Lower leg skin (tissue), 4 donors: ENCODE results near the gene STK35. TPM values are rescaled to one million over a fixed set of nuclear protein-coding genes. Genes with fewer than 3 reads are reported as not detected.
A peak's percentile ranks its signal among the peaks of the same experiment; 100 is the strongest.

ENCODE experiments used
- DNase-seq, 2 donors: peaks; one replicate each; pipeline ENCODE4 v3.0.0-alpha.2; 2019; ENCODE audit warnings: low spot score in 2 of 2
- H3K4me3 ChIP-seq: fragments of 200-600 bp; sonication (generic); 2 replicates; pipeline ENCODE4 v1.5.1; 2017; ENCODE audit warnings: mild to moderate bottlenecking, low read depth; ENCODE audit not compliant: poor library complexity, severe bottlenecking
- POLR2A ChIP-seq, 2 donors: fragments of 450-650 bp; IDR thresholded peaks; one replicate each; pipeline ENCODE4 v1.6.1; 2016 to 2017; ENCODE audit warnings: antibody characterized with exemption in 2 of 2, mild to moderate bottlenecking in 1 of 2, moderate library complexity in 1 of 2
- WGBS, 2 donors: methylation state at CpG; one replicate each; pipeline ENCODE4 v1.1.5; 2018; 5-methylcytosine and 5-hydroxymethylcytosine counted together
- intact Hi-C: fragments of 100-400 bp; cut with DNase I; formaldehyde crosslinking; loops from one replicate; pipeline ENCODE4 v1.15.0; 2023; ENCODE audit warnings: low total_unique reads
- total RNA-seq, 4 donors: library from RNA; depleted of rRNA; stranded (reverse); fragments of >200 nt; gene quantifications; one replicate each; pipeline ENCODE4 v1.1.0, GENCODE V29; 2016
- TF ChIP-seq, protein P1 (sequence below), 3 donors: fragments of 450-650 bp; IDR thresholded peaks; one replicate each; pipeline ENCODE4 v1.5.1; 2016; ENCODE audit warnings: antibody characterized with exemption in 3 of 3, mild to moderate bottlenecking in 3 of 3, moderate library complexity in 2 of 3

The STK35 gene
- total RNA-seq, 4 donors from 2014 or later: 16.2 to 28.8 (median 21.5) TPM

DNA sequence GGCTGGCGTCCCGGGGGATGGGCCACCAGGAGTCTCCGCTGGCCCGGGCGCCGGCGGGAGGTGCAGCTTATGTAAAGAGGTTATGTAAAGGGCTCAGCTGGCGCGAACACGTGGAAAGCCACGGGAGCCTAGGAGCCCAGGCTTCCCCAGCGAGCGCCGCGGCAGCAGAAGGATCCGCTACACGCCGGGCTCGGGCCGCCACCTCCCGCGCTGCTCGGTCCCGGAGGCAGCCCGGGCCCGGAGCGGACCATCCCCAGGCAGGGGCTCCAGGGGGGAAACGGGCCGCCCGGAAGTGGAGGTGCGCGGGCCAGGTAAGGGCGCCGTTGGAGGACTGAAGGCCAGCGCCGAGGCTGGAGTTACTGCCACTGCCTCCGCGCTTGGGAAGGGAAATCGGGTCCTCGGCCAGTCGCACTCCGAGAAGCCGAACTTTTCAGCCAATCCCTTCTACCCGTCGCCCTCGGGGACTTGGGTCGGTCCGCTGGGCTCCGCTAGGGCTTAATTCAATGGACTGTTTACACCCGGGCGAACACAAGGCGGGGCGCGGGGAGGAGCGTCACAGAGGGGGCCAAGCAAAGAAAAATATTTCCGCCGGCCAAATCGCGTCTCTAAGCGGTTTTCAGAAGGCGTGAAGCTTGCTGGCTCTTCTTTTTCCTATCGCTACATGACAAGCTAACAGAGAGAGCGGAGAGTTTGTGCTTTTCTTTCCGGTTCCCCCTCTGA lies 398 bp downstream of the STK35 start:
- H3K4me3 ChIP-seq: peak overlapping the region; percentile 79
- no peak for TF ChIP-seq POLR2A (IDR thresholded peaks at IDR 0.05)
- TF ChIP-seq, protein P1, sequence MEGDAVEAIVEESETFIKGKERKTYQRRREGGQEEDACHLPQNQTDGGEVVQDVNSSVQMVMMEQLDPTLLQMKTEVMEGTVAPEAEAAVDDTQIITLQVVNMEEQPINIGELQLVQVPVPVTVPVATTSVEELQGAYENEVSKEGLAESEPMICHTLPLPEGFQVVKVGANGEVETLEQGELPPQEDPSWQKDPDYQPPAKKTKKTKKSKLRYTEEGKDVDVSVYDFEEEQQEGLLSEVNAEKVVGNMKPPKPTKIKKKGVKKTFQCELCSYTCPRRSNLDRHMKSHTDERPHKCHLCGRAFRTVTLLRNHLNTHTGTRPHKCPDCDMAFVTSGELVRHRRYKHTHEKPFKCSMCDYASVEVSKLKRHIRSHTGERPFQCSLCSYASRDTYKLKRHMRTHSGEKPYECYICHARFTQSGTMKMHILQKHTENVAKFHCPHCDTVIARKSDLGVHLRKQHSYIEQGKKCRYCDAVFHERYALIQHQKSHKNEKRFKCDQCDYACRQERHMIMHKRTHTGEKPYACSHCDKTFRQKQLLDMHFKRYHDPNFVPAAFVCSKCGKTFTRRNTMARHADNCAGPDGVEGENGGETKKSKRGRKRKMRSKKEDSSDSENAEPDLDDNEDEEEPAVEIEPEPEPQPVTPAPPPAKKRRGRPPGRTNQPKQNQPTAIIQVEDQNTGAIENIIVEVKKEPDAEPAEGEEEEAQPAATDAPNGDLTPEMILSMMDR (IDR thresholded peaks at IDR 0.05): no peak
- DNase-seq: peak; percentile 88 to 98
- WGBS, 2 donors: 0% methylated on average over 42 to 62 of the region's 64 CpGs
- intact Hi-C loops: no loop called here

DNA sequence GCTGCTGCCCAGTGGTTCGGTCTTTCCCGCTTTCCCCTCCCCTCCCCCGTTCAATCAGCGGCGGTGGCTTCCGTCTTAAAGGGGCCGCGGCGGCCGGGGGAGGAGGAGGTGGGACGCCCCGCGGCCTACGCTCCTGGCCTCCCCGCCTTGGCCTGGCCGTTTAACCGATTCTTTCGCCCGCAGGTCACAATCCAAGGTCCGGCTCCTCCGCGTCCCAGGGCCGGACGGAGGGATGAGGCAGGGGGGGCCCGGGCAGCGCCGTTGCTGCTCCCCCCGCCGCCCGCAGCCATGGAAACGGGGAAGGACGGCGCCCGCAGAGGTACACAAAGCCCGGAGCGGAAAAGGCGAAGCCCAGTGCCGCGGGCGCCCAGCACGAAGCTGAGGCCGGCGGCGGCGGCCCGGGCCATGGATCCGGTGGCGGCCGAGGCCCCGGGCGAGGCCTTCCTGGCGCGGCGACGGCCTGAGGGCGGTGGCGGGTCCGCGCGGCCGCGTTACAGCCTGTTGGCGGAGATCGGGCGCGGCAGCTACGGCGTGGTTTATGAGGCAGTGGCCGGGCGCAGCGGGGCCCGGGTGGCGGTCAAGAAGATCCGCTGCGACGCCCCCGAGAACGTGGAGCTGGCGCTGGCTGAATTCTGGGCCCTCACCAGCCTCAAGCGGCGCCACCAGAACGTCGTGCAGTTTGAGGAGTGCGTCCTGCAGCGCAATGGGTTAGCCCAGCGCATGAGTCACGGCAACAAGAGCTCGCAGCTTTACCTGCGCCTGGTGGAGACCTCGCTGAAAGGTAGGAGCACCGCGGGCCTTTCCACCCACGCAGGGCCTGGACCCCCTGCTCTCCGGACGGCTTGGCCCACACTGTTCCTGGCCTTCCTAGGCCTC lies 1.2 kb downstream of the STK35 start:
- TF ChIP-seq, protein P1 (IDR thresholded peaks at IDR 0.05): peak in 1 of 3 donors; percentile 38
- TF ChIP-seq POLR2A (IDR thresholded peaks at IDR 0.05): peak in 1 of 2 donors; percentile 57
- DNase-seq: peak; percentile 79 to 96
- peak overlapping the region; percentile 79 for H3K4me3 ChIP-seq
- intact Hi-C loops: no loop called here
- WGBS, 2 donors: 1% methylated on average over 26 to 64 of the region's 95 CpGs

DNA sequence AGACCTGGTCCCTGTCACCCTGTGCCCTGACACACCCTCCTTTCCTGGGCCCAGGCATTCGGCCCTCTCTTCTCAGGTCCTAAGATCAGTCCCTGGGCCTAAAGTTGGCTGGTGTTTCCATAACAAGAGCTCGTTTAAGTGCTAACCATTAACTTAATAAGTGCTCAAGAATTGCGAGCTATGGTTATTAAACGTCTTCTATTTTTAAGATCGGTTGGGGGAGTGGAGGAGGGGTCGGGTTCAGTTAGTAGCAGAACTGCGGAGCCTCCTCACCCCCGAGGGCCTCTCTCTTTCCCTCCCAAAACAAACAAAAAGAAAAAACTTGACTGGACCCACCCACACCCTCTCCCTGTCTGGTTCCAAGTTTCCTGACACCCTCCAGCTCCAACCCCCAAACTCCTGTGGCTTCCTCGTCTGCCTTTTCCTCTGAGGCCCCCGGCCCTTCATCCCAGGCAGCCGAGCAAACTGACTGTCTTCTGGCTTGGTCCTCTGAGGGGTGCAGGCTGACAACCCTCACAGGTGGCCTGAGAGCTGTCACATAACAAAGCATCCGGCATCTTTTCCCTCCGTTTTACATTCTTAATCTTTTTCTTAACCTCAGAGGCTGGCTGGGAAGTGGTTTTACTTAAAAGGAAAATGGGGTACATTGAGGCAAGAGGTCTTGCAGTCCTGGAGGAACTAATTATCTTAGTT lies 2.0 kb downstream of the STK35 start:
- intact Hi-C loops: no loop called here
- H3K4me3 ChIP-seq: peak overlapping the region; percentile 79
- WGBS, 2 donors: 0 to 2% methylated on average over 13 of the region's 13 CpGs
- DNase-seq: no peak
- TF ChIP-seq POLR2A (IDR thresholded peaks at IDR 0.05): no peak
- TF ChIP-seq, protein P1 (IDR thresholded peaks at IDR 0.05): no peak

DNA sequence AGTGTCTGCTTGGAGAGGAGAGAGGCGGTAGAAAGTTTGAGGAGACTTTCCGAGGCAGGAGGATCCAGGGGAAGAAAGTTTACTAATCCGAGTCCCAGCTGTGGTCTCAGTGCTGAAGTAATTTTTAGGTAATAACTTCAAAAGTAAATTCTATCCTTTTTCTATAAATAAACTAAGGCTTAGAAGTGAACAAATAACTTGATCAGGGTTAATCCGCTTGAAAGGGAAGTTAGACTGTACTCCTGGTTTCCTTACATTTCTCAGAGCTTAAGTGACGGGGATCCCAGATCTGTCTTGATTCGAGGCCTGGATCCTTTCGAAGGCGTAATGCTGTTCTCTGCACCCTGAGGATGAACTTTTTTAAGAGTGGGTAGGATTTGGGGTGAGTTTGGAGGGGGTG lies 2.6 kb downstream of the STK35 start:
- no peak for TF ChIP-seq POLR2A (IDR thresholded peaks at IDR 0.05)
- TF ChIP-seq, protein P1 (IDR thresholded peaks at IDR 0.05): no peak
- no peak for DNase-seq
- no peak overlapping the region for H3K4me3 ChIP-seq
- WGBS, 2 donors: 34 to 38% methylated on average over 8 of the region's 8 CpGs
- intact Hi-C loops: no loop called here

DNA sequence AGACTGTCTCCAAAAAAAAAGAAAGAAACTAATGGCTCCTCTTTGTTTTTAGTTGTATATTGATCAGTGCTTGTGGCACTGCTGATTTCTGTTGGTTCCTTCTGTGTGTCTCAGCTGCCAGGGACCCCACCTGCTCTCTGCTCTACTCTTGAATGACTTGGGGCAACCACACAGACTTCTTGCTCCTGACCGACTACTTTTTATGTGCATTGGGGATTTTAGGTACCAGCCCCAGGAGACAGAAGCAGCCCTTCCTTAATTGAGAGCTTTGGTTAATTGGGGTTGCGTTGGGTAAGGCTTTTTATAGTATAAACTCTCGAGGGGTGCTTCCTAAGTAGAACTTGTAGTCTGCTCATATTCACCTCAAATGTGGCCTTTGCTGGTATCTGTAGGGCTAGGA lies 6.9 kb downstream of the STK35 start:
- no peak for TF ChIP-seq POLR2A (IDR thresholded peaks at IDR 0.05)
- TF ChIP-seq, protein P1 (IDR thresholded peaks at IDR 0.05): no peak
- intact Hi-C loops: no loop called here
- no peak overlapping the region for H3K4me3 ChIP-seq
- 93 to 95% methylated on average over 3 of the region's 3 CpGs for WGBS, 2 donors
- DNase-seq: no peak
